Testis (tissue), 3 donors: ENCODE data around the gene ANK2. TPM values are rescaled to one million over a fixed set of nuclear protein-coding genes. Genes with fewer than 3 reads are reported as not detected.

Experiments
- DNase-seq: peaks from one replicate; pipeline ENCODE4 v3.0.0-alpha.2; 2019
- H3K27ac ChIP-seq, 2 donors: fragments of 200-600 bp; sonication (generic); one replicate each; pipeline ENCODE4 v1.5.1; 2019
- H3K27me3 ChIP-seq: fragments of 200-600 bp; sonication (generic); one replicate; pipeline ENCODE4 v1.5.1; 2019
- H3K36me3 ChIP-seq: fragments of 200-600 bp; sonication (generic); one replicate; pipeline ENCODE4 v1.5.1; 2017; ENCODE audit warnings: low read depth; ENCODE audit errors: missing control alignments
- H3K4me1 ChIP-seq: fragments of 200-600 bp; sonication (generic); one replicate; pipeline ENCODE4 v1.5.1; 2019
- H3K4me3 ChIP-seq, 2 donors: fragments of 200-600 bp; sonication (generic); one replicate each; pipeline ENCODE4 v1.5.1; 2017 to 2019
- H3K9me3 ChIP-seq: fragments of 200-600 bp; sonication (generic); one replicate; pipeline ENCODE4 v1.5.1; 2017
- POLR2A ChIP-seq: fragments of 450-650 bp; IDR thresholded peaks from one replicate; pipeline ENCODE4 v1.6.1; 2017; ENCODE audit warnings: antibody characterized with exemption, mild to moderate bottlenecking, moderate library complexity
- WGBS, 2 donors: methylation state at CpG; one replicate each; pipeline ENCODE4 v1.1.5; 2018; 5-methylcytosine and 5-hydroxymethylcytosine counted together
- intact Hi-C: fragments of 100-400 bp; cut with DNase I; formaldehyde crosslinking; loops from one replicate; pipeline ENCODE4 v1.15.1; 2023; ENCODE audit warnings: low total_unique reads
- polyA plus RNA-seq: library from polyadenylated mRNA; stranded (reverse); fragments of 350-450 nt; fragmentation: Illumina TruSeq; extraction: RNeasy Lipid Tissue Mini Kit (QIAGEN cat#74804); gene quantifications from one replicate; pipeline ENCODE4 v1.2.3, GENCODE V29; 2014; ENCODE audit warnings: low read depth, low replicate concordance; ENCODE audit not compliant: insufficient read depth
- total RNA-seq, 2 donors: library from RNA; depleted of rRNA; stranded (reverse); fragments of >200 nt; gene quantifications; one replicate each; pipeline ENCODE4 v1.2.3, GENCODE V29; 2016
- TF ChIP-seq, protein P1 (sequence below), 3 experiments: fragments of 450-650 bp in 2 of 3; fragments of 200-600 bp in 1 of 3; sonication (generic) in 1 of 3; IDR thresholded peaks; one replicate each; pipeline ENCODE4 v1.5.1; 2016 to 2019; ENCODE audit warnings: antibody characterized with exemption in 3 of 3, mild to moderate bottlenecking in 2 of 3, moderate library complexity in 1 of 3

ANK2 gene
- total and polyA plus RNA-seq, 3 donors from 2014 or later = 28.0 to 40.0 (median 28.6) TPM

DNA sequence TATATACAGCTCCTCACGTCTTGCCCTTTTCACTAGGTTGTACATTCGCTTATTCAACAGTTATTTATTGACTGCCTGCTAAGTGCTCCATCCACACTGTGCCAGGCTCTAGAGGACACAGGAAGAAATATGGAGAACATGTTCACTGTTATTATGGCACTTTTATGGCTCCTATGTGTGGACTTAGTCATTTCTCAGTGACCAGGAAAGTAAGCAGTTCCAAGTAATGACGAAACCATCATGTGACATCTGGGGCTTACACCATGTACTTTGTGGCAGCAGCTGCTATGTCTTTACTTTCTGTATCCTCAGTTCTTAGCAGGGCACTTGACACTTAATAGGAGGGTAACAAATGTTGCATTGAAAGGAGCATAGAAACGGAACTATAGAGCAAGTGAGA, 278.0 kb downstream of the ANK2 start:
- TF ChIP-seq, protein P1, sequence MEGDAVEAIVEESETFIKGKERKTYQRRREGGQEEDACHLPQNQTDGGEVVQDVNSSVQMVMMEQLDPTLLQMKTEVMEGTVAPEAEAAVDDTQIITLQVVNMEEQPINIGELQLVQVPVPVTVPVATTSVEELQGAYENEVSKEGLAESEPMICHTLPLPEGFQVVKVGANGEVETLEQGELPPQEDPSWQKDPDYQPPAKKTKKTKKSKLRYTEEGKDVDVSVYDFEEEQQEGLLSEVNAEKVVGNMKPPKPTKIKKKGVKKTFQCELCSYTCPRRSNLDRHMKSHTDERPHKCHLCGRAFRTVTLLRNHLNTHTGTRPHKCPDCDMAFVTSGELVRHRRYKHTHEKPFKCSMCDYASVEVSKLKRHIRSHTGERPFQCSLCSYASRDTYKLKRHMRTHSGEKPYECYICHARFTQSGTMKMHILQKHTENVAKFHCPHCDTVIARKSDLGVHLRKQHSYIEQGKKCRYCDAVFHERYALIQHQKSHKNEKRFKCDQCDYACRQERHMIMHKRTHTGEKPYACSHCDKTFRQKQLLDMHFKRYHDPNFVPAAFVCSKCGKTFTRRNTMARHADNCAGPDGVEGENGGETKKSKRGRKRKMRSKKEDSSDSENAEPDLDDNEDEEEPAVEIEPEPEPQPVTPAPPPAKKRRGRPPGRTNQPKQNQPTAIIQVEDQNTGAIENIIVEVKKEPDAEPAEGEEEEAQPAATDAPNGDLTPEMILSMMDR (IDR thresholded peaks at IDR 0.05) = no peak
- TF ChIP-seq POLR2A = no peak
- DNase-seq = no peak
- Histone ChIP-seq H3K36me3 (no peaks in the 10 kb centered on the region), H3K4me1 (no peaks in the 10 kb centered on the region), H3K27ac (no peak overlapping the region), H3K4me3 (no peak overlapping the region), H3K27me3 (no peaks in the 10 kb centered on the region), H3K9me3 (no peaks in the 10 kb centered on the region)
- intact Hi-C loops = no loop called here
- 76 to 91% methylated on average over 4 of the region's 4 CpGs for WGBS, 2 donors

DNA sequence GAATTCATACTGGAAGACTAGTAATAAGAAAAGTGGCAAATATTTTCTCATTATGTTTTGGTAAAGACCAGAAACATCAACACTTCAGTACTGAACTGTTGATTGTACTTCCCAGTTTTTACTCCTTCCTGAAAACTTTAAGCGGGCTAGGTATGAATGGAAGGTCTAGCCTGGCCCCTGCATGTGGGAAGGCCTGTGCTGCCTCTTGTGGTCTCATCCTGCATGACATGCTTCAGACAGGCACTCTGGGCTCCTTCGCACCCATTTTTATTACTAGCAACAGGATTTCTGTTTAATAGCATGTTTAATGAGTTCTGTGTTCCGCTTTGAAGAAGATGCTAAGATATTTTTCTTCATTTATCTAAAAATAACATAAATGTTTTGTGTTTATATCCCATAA, 279.1 kb downstream of the ANK2 start:
- WGBS, 2 donors = 97% methylated on average over 3 of the region's 3 CpGs

DNA sequence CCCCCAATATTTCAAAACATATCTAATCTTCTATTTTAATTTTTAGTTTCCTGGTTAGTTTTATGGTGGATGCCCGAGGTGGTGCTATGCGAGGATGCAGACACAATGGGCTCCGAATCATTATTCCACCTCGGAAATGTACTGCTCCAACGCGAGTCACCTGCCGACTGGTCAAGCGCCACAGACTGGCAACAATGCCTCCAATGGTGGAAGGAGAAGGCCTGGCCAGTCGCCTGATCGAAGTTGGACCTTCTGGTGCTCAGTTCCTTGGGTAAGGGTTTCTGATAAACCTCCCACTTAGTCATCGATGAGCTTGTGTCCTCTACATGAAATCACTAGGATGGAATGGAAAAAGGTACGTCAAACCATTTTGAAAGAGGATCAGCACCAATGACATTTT, 280.7 kb downstream of the ANK2 start:
- no peak for TF ChIP-seq POLR2A
- TF ChIP-seq, protein P1 (IDR thresholded peaks at IDR 0.05) = no peak
- WGBS, 2 donors = 93 to 98% methylated on average over 12 of the region's 12 CpGs
- intact Hi-C loops = no loop called here

More for the DNA sequence above, 279.1 kb downstream of the ANK2 start:
- intact Hi-C loops = no loop called here
- no peak overlapping the region for H3K4me3 ChIP-seq
- no peak for TF ChIP-seq POLR2A
- TF ChIP-seq, protein P1 (IDR thresholded peaks at IDR 0.05) = peak in 2 of 3 experiments; percentile 12 to 30
- no peaks in the 10 kb centered on the region for H3K36me3 ChIP-seq
- no peaks in the 10 kb centered on the region for H3K27me3 ChIP-seq
- no peaks in the 10 kb centered on the region for H3K4me1 ChIP-seq
- H3K27ac ChIP-seq = no peak overlapping the region
- DNase-seq = peak; percentile 28
- H3K9me3 ChIP-seq = no peaks in the 10 kb centered on the region

DNA sequence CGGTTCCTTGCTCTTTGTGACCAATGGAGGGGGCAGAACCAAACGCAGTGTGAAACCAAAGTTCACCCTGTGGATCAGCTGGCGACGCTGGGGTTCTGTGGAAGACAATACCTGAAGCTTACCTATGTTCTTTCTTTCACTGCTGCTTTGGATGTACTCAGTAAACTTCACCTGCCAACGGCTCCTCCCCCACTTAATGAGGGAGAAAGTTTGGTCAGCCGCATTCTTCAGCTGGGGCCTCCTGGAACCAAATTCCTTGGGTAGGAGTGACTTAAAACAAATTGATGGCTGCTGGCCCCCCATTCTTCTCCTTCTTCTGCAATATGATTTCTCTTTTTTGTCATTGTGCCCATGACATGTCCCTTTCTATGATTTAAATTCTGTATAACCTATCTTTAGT, 282.4 kb downstream of the ANK2 start:
- WGBS, 2 donors = 90 to 93% methylated on average over 6 of the region's 6 CpGs
- TF ChIP-seq, protein P1 (IDR thresholded peaks at IDR 0.05) = no peak
- TF ChIP-seq POLR2A = no peak
- no peak for DNase-seq
- Histone ChIP-seq H3K27me3 (no peaks in the 10 kb centered on the region), H3K4me1 (no peaks in the 10 kb centered on the region), H3K36me3 (no peaks in the 10 kb centered on the region), H3K27ac (no peak overlapping the region), H3K4me3 (no peak overlapping the region), H3K9me3 (no peaks in the 10 kb centered on the region)
- intact Hi-C loops = no loop called here

More for the DNA sequence above, 280.7 kb downstream of the ANK2 start:
- no peak overlapping the region for H3K27ac ChIP-seq
- H3K27me3 ChIP-seq = no peaks in the 10 kb centered on the region
- H3K4me3 ChIP-seq = no peak overlapping the region
- no peaks in the 10 kb centered on the region for H3K9me3 ChIP-seq
- H3K36me3 ChIP-seq = no peaks in the 10 kb centered on the region
- no peak for DNase-seq
- no peaks in the 10 kb centered on the region for H3K4me1 ChIP-seq

DNA sequence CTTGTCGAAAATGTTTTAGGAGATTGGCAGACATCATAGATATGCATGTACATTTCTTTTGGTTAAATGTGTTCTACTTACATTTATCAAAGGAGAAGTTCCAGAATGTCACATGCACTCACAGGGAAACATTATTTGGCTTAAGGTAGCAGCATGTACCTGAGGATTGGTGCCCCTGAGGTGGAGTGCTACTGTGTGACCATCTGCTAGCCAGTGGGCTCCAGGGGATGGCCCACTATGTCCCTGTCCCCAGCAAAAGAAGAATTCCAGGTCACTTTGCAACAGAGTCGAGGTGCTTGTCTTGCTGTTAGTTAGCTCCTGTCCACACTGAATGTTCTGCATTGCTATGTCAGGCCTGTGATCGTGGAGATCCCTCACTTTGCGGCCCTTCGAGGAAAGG, 283.2 kb downstream of the ANK2 start:
- no peak for TF ChIP-seq POLR2A
- TF ChIP-seq, protein P1 (IDR thresholded peaks at IDR 0.05) = no peak
- no peaks in the 10 kb centered on the region for H3K4me1 ChIP-seq
- H3K27ac ChIP-seq = no peak overlapping the region
- no peaks in the 10 kb centered on the region for H3K36me3 ChIP-seq
- H3K27me3 ChIP-seq = no peaks in the 10 kb centered on the region
- H3K9me3 ChIP-seq = no peaks in the 10 kb centered on the region
- WGBS, 2 donors = 91 to 94% methylated on average over 5 of the region's 5 CpGs
- no peak overlapping the region for H3K4me3 ChIP-seq
- intact Hi-C loops = no loop called here
- DNase-seq = no peak
